Hepatocyte (in vitro differentiated cells): Measurements from ENCODE around the gene ABCB11. TPM values are rescaled to one million over a fixed set of nuclear protein-coding genes. Genes with fewer than 3 reads are reported as not detected.

ENCODE experiments used
- DNase-seq: peaks from one replicate; pipeline ENCODE4 v3.0.0-alpha.2; 2016; ENCODE audit warnings: low spot score
- H2AFZ ChIP-seq: fragments of 200-600 bp; sonication (generic); 2 replicates; pipeline ENCODE4 v1.6.0; 2016; ENCODE audit warnings: antibody characterized with exemption, mild to moderate bottlenecking
- H3K27ac ChIP-seq: fragments of 200-600 bp; sonication (generic); 2 replicates; pipeline ENCODE4 v1.5.1; 2016; ENCODE audit warnings: mild to moderate bottlenecking
- H3K27me3 ChIP-seq: fragments of 200-600 bp; sonication (generic); 2 replicates; pipeline ENCODE4 v1.6.1; 2016
- H3K36me3 ChIP-seq: fragments of 200-600 bp; sonication (generic); replicated peaks from 2 replicates; pipeline ENCODE4 v1.5.1; 2016; ENCODE audit warnings: low read depth; ENCODE audit not compliant: insufficient read depth
- H3K4me1 ChIP-seq: fragments of 200-600 bp; sonication (generic); 2 replicates; pipeline ENCODE4 v1.5.1; 2016; ENCODE audit warnings: mild to moderate bottlenecking, moderate library complexity; ENCODE audit not compliant: insufficient read depth
- H3K4me2 ChIP-seq: fragments of 200-600 bp; sonication (generic); 2 replicates; pipeline ENCODE4 v1.6.0; 2016
- H3K4me3 ChIP-seq: fragments of 200-600 bp; sonication (generic); 2 replicates; pipeline ENCODE4 v1.5.1; 2016; ENCODE audit warnings: mild to moderate bottlenecking
- H3K79me2 ChIP-seq: fragments of 200-600 bp; sonication (generic); 2 replicates; pipeline ENCODE4 v1.6.0; 2017; ENCODE audit warnings: mild to moderate bottlenecking
- H3K9me2 ChIP-seq: fragments of 200-600 bp; sonication (generic); replicated peaks from 2 replicates; pipeline ENCODE4 v1.6.0; 2017; ENCODE audit warnings: mild to moderate bottlenecking; ENCODE audit not compliant: insufficient read depth
- H3K9me3 ChIP-seq: fragments of 200-600 bp; sonication (generic); 2 replicates; pipeline ENCODE4 v1.5.1; 2016; ENCODE audit warnings: low read depth, mild to moderate bottlenecking
- H4K20me1 ChIP-seq: fragments of 200-600 bp; sonication (generic); 2 replicates; pipeline ENCODE4 v1.6.0; 2016; ENCODE audit warnings: mild to moderate bottlenecking; ENCODE audit not compliant: insufficient read depth, poor library complexity, severe bottlenecking
- CTCF ChIP-seq: fragments of 200-600 bp; sonication (generic); IDR thresholded peaks from 2 replicates; pipeline ENCODE4 v1.5.1; 2016; ENCODE audit warnings: antibody characterized with exemption, mild to moderate bottlenecking; ENCODE audit not compliant: poor library complexity
- EZH2 ChIP-seq: fragments of 200-600 bp; sonication (generic); IDR thresholded peaks from 2 replicates; pipeline ENCODE4 v1.6.1; 2016; ENCODE audit warnings: antibody characterized with exemption, mild to moderate bottlenecking, borderline replicate concordance
- EZH2phosphoT487 ChIP-seq: fragments of 200-600 bp; sonication (generic); IDR thresholded peaks from one replicate; pipeline ENCODE4 v1.6.1; 2018; ENCODE audit warnings: antibody characterized with exemption, mild to moderate bottlenecking, low read depth, moderate library complexity; ENCODE audit not compliant: unreplicated experiment, severe bottlenecking
- WGBS: methylation state at CpG from one replicate; pipeline ENCODE4 v1.1.6; 2016; ENCODE audit warnings: low lambda C conversion rate; ENCODE audit errors: missing lambda C conversion rate; 5-methylcytosine and 5-hydroxymethylcytosine counted together
- polyA plus RNA-seq: library from polyadenylated mRNA; unstranded; fragments of >200 nt; fragmentation: Nextera tagmentation; extraction: Ambion mirVana; gene quantifications from 2 replicates; pipeline ENCODE4 v1.2.1, GENCODE V29; 2016
- total RNA-seq: library from RNA; depleted of rRNA; stranded (reverse); fragments of >200 nt; gene quantifications from 2 replicates; pipeline ENCODE4 v1.2.3, GENCODE V29; 2014

Gene ABCB11
- total and polyA plus RNA-seq, 2 experiments from 2014 or later = 2.0 to 9.2 TPM

DNA sequence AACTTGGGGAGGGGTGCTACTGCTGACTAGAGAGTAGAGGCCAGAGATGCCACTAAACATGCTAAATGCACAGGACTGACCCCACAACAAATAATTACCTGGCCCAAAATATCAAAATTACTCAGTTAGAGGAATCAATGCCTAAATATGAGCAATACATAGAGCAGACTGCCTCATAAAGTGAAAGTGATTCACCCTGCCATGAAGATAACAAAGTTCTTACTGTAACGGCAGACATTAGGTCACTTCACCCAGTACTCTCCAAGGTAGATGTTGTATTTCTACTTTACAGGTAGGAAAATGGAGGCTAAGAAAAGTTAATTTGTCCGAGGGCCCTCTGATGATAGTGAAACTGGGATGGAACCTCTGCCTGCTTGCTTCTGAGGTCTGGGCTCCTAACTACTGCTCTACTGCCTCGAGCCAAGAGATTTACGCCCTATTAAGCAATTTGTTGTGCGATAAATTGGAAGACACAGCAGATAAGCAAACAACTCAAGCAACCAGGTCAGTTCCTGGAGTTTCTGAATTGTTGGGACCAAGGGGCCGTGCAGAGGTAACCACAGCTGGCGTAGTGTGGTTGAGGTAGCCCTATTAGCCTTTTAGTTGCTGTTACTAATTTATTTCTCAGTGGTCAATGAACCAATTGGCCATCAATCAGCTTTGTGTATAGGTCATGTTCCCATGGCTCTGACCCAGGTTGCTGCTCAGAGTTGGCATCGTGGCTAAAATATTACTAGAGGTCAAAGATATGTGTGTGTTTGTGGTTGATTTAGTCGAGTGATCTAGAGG is 43.0 kb upstream of the ABCB11 start:
- Histone ChIP-seq H3K4me3 (no peak overlapping the region), H3K9me2 (no peaks in the 10 kb centered on the region), H2AFZ (no peak overlapping the region), H3K4me1 (no peaks in the 10 kb centered on the region), H3K9me3 (no peaks in the 10 kb centered on the region), H3K4me2 (no peak overlapping the region), H3K27me3 (no peaks in the 10 kb centered on the region), H3K36me3 (no peaks in the 10 kb centered on the region), H3K27ac (no peak overlapping the region), H3K79me2 (no peaks in the 10 kb centered on the region), H4K20me1 (no peaks in the 10 kb centered on the region)
- 88% methylated on average over 9 of the region's 9 CpGs for WGBS
- DNase-seq = no peak
- TF ChIP-seq EZH2 (no peak), EZH2phosphoT487 (no peak), CTCF (no peak)

DNA sequence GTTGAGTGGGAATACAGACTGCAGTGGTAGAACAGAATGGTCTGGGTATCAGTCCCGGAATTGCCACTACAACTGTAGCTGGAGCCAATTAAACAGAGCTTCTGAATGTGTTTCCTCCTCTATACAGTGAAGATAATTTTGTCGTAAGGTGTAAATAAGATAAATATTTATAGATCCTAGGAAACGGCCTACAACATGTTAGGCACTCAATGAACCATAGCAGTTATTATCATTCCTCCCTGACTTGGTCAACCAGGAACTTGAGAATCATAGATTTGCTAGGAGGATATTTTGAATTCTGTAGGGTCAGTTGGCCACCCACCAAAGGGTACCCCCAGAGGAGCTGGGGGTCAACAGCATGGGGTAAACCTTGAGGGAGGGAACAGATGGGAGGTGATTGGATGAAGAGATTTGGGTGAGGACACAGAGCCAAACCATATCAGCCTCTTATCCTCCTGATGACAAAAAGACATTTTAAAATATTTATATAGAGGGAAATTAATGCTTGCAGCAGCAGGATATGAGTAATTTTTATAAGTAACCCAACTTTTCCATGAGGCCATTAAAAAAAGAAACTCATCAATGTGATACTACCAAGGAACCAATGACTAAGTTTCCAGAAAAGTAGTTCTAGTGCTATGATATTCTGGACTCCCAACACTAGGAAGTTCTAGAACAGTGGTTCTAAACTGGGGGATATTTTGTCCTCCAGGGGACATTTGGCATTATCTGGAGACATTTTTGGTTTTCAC is 42.3 kb upstream of the ABCB11 start:
- H3K4me3 ChIP-seq = no peak overlapping the region
- no peaks in the 10 kb centered on the region for H3K79me2 ChIP-seq
- H3K4me2 ChIP-seq = no peak overlapping the region
- no peaks in the 10 kb centered on the region for H3K36me3 ChIP-seq
- TF ChIP-seq CTCF = no peak
- TF ChIP-seq EZH2phosphoT487 = no peak
- H3K27ac ChIP-seq = no peak overlapping the region
- H3K4me1 ChIP-seq = no peaks in the 10 kb centered on the region
- DNase-seq = no peak
- H2AFZ ChIP-seq = no peak overlapping the region
- H3K27me3 ChIP-seq = no peaks in the 10 kb centered on the region
- 91% methylated on average over 3 of the region's 3 CpGs for WGBS
- no peaks in the 10 kb centered on the region for H3K9me3 ChIP-seq
- no peaks in the 10 kb centered on the region for H3K9me2 ChIP-seq
- H4K20me1 ChIP-seq = no peaks in the 10 kb centered on the region

DNA sequence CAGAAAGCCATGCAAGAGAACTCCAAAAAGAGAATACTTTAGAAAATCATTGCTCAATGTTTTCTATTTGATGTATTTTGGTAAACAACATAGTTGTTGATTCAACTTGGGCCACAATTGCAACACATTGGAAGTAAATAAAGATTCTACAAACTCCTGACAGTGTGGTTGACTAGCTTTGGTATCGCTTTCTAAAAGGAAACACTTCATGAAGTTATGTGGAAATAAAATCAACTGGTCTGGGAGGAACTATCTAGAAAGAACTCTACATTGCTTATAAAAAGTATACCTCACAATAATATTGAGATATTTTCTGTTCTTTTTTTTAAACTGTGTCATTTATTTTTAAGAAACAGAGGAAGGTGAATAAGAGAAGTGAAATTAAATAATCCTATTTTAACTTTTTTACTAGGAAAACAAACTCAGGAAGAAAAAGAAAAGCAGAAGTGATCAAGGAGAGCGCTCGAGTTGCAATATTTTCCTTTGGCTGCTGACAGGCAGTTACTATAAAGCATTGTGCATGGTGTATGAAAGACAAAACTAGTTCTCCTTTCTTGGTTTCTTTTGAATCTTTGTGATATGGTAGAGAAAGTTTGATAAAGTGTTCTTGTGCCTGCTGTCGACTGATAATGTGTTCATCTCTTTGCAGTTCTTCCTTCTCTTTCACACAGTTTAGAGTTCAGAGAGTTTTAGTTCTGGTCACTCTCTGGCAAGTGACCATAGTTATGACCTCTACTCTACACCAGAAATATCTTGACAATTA is 41.2 kb upstream of the ABCB11 start:
- no peak overlapping the region for H3K4me3 ChIP-seq
- H3K9me3 ChIP-seq = no peaks in the 10 kb centered on the region
- no peak overlapping the region for H3K4me2 ChIP-seq
- H3K27ac ChIP-seq = no peak overlapping the region
- H2AFZ ChIP-seq = no peak overlapping the region
- no peaks in the 10 kb centered on the region for H3K4me1 ChIP-seq
- DNase-seq = no peak
- H3K36me3 ChIP-seq = no peaks in the 10 kb centered on the region
- no peaks in the 10 kb centered on the region for H3K27me3 ChIP-seq
- H3K9me2 ChIP-seq = no peaks in the 10 kb centered on the region
- 93% methylated on average over 4 of the region's 4 CpGs for WGBS
- H4K20me1 ChIP-seq = no peaks in the 10 kb centered on the region
- H3K79me2 ChIP-seq = no peaks in the 10 kb centered on the region
- TF ChIP-seq CTCF (no peak), EZH2 (no peak), EZH2phosphoT487 (no peak)
